ENCODE data around the gene HOXA11.

- TF ChIP-seq CTCF (conservative IDR thresholded peaks at IDR 0.05; ENCODE audit: low read depth, low read length) = no peak
- no peak for TF ChIP-seq EZH2 (IDR thresholded peaks at IDR 0.05; ENCODE audit: low read length, unreplicated experiment)
- no peak for TF ChIP-seq EZH2phosphoT487 (IDR thresholded peaks at IDR 0.05; ENCODE audit: borderline replicate concordance, low read length)
Observed at GRCh38 chr7:27138472-27138871, 46.6 kb downstream of the HOXA11 start.

Measured in PC-3 (cell line).